HG03354 (cell line): ENCODE results near the gene LURAP1L.

Experiments used
- ATAC-seq: cut with Tn5 transposase; IDR thresholded peaks from one replicate; pipeline ENCODE4 v1.9.1; 2021; ENCODE audit warnings: mild to moderate bottlenecking; ENCODE audit not compliant: unreplicated experiment, poor library complexity, severe bottlenecking

The LURAP1L gene

DNA sequence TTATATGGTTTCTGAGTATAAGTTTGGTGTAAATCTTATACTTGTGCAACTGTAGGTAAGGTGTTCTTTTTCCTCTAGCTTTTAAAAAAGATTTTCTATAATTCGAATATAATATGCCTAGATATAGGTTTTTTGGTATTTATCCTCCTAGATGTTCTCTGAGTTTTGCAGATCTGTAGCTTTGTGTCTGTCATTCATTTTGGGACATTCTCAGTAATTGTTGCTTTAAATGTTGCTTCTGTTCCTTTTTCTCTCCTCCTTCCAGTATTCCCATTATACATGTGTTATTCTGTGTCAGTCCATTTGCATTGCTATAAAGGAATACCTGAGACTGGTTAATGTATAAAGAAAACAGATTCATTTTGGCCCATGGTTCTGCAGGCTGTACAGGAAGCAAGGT is 33.7 kb downstream of the LURAP1L start:
- no peak for ATAC-seq

DNA sequence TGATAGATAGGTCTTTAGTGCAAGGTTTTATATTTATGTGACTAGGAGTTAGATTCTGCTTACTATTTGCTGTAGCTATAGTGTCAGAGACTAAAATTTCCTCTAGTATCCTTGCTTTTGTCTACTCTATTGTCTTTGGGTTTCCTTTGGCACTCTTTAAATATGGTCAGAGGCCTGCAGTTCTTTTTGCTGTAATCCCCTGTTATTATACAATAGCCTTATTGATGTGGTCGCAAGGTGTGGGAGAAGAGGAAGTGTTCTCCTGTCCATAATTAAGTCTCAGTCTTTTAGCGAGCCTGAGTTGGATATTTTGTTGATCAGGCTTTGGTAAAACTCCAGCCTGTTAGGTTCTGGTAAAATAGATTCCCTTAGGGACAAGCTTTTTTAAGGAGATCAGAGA is 34.9 kb downstream of the LURAP1L start:
- ATAC-seq = no peak

DNA sequence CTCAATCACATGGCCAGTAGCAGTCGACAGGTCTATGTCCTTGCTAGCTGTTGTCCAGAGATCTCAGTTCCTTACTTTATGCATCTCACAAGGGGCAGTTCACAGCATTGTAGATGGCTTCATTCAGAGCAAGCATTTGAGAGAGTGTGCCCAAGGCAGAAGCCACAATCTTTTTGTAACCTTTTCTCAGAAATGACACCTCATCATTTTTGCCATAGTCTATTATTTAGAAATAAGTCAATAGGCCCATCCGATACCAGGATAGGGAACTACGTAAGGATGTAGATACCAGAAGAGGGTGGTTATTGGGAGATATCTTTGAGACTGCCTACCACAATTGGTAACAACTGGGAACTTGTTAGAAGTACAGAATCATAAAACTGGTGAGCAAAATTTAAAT is 37.1 kb downstream of the LURAP1L start:
- ATAC-seq = no peak

DNA sequence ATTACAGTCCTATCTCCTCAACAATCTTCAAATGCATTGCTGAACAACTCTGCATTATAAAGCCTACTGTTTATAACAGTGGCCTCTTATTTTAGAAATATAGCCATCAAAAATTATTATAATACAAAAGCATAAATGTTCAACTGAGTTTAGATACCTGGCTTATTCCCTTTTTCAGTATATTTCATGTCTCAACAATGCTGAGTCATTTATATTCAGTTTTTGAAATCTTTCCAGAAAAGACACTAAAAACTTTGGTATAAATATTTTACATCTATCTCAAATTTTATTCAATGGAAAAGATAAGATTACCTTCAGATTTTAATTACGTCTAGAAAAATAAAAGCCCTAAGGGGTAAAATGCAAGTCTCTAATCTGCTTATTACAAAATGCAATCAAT is 37.9 kb downstream of the LURAP1L start:
- no peak for ATAC-seq

DNA sequence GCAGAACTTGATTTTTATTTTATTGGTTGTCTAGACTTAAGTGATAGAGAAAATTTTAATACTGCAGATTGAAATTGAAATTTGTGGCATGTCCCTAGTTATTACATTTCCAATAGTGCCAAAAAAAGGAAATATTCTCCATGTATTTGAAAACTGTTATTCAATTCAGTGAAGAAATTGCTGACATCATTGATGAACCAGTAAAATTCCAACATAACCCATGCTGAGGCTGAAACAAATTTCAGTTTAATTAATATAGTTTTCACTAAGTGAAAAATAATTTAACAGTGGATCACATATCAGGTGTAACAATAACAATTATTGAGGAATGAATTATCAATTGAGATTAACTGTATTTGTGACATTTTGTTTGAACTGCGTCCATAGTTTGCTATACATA is 38.7 kb downstream of the LURAP1L start:
- no peak for ATAC-seq

DNA sequence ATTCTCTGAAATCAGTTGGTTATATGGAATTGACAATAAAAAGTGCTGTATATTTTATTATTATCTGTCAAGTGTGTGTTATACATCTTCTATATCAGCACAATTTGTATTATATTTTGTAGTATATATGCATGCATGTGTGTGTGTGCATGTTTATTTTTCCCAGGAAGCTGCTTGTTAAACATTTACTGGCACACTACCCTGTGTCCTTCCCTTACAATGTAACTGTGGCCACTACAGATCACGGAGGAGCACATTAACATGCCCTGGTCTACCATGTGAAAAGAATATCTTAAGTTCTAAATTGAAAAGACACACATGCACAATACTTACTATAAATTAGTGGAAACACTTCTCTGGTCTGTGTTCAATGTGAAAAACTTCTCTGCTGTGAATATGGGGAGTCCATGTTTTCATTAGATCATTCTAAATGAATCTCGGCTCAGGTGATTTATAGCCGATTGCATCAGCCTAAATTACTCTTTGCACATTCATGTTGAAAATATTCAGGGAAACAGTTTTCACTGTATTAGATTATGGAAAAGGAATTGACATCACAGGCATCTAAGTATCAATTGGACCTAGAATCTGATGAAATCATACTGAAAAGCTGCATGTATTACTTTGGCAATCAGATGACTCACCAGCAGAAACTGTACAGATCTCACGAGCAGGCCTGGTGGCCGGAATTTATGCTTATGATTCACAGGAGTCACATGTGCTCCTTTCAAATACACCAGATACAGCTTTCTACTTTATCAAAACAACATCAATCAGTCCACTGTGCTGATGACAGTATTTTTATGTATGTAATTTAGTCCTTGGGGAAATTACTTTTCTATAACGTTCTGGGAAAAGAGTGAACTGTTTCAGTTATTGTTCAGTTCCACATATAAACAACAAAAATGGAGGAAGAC is 39.4 kb downstream of the LURAP1L start:
- no peak for ATAC-seq

DNA sequence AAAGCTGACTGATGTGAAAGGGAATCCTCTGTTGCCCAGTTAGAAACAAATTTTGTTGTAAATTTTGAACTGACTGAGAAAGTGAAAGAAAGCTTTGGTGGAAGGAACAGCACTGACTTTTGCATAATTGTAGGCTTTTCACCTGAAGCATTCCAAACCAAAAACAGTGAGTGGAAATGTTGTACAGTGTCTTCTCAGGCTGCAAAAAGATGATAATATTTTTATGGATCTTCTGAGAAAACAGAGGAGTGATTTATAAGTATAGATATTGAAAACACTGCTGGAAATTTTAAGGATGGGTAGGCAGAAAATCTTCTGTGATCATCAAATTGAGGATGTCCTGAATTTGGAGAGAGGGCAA is 40.0 kb downstream of the LURAP1L start:
- ATAC-seq = no peak

DNA sequence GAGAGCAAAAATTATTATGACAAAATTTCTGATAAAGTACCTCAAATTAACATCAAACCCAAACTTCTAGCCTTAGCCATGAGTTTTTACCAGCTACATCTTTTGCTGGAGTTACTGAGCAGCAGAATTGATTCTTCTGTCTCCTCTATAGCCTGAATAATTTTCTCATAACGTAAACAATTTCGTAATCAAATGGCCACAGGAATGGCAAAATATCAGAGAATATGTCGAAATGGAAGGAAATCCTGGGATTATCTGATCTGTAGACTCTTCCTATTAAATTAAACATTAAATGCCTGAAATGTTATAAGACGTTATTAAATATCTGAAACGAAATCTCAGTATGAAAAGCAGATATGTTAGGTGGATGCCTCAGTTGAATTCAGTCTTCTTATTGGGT is 41.1 kb downstream of the LURAP1L start:
- no peak for ATAC-seq

DNA sequence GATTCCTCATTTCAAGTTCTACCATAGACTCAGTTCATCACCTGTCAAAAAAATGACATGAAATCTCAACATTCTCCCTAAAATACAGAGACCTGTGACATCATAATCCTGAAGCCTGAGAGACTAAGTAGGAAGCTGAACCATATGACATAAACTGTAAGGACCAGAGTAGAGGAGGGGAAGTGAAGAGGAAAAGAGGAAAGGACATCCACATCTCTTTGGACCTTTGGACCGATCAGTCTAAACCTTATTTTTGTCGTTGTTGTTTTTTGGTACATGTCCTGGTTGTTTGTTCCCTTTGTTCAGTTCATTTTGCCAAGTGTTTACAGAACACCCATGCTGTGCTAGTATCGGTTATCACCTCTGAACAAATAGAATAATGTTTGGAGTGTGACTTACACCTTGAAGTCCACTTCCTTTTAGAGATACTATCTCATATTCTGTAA is 41.9 kb downstream of the LURAP1L start:
- ATAC-seq = no peak

DNA sequence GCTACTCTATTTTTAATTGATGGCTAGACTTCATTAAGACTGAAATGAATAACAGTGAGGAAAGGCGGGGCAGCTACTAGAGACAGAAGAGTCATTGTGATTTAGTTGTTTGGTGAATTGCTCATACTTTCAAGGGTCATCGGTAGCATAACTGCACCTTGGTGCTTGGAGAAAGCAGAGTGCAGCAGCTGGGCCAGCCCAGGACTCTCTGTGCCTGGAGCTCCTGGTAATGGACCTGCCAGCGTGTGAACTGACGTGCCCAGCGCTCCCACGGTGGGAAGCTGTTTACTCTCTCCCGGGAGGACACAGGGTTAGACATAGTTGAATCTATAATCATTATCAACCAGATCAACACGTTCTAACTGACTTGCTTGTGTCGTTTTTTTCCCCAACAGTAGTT is 42.9 kb downstream of the LURAP1L start:
- no peak for ATAC-seq

DNA sequence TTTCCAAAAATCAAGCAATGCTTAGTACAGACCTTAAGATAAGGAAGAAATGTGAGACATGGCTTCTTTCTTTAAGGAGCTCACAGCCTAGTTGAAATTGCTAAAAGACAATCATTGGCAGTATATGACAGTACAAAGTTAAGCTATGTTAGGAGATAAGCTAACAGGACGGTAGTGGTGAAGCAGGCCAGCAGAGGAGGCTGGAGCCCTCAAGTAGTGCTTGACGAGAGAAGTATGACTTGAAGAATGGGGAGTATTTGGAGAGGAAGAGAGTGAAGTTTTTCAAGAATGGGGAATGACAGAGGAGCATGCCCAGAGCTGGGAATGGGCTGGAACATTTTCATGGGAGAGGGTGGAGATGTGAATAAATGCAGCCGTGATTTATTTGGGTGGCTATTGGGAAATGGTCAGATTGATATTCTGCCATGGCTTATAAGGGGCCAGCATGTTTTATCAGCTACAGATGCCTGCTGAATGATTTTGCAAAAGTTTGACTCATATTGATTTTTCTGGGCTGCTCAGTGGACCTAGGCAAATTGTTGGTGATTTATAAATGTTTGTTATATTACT is 43.7 kb downstream of the LURAP1L start:
- no peak for ATAC-seq

DNA sequence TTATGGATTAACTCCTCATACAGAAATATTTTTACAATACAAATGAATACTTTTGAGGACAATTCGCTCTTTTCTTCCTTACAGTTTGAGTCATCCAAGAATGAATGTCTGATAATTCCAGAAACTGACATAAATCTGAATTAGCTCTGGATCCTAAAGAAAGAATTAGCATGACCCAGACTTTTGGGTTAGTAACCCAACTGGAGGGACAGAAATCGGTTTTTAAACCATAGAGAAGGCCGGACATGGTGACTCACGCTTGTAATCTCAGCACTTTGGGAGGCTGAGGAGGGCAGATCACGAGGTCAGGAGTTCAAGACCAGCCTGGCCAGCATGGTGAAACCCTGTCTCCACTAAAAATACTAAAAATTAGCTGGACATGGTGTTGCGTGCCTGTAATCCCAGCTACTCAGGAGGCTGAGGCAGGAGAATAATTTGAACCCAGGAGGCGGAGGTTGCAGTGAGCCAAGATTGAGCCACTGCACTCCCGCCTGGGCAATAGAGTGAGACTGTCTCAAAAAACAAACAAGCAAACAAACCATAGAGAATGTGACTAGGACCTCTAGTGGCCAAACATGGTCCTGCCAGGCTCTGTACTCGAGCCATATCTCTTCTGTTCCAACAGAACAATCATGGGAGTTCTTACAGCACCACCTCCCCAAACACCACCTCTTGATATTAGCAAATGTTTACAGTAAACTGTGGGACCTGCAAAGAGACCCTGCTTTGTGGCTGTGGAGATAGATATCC is 44.8 kb downstream of the LURAP1L start:
- ATAC-seq = peak; percentile 59

DNA sequence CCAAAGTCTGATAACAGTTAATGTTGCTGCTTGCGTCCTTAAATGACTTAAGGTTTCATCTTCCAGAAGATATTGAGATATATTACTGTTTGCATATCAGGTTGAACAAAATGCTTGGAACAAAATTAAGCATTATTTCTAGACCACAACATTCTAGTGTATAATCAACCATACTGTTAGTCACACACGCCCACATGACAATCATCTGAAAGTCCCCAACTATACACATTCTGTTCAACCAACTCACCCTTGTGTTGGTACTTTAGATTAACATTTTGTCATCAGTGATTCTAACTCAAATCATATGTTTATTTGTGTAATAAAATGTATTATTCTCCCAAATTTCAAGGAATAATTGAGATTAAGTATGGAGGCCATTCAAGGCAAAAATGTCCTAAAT is 47.3 kb downstream of the LURAP1L start:
- ATAC-seq = no peak

DNA sequence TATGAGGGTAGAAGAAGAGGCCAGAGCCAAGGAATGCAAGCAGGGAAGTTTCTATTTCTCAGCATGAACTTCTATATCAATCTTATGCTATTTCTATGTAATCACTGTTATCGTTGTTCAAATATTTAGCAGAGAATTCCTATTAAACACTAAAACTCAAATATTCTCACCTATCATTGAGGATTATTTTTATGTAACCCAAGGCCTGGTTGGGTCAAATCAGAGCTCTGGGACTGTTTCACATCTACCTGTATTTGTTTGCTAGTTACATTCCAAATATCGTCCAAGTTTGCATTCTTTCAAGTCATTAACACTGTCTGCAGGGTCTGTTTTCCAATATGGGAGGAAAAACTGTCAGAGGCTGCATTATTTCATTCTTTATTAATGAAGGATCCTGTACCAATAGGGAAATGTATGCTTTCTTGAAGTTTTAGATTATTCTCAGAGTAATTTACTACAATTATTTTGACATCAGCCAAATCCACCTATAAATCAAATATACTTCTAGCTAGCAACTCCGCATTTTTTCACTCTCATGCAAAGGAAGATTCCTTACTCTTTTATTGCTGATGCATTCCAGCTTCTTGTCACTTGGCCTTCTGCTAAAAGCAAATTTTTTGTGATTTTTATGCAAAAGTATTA is 52.2 kb downstream of the LURAP1L start:
- ATAC-seq = no peak

DNA sequence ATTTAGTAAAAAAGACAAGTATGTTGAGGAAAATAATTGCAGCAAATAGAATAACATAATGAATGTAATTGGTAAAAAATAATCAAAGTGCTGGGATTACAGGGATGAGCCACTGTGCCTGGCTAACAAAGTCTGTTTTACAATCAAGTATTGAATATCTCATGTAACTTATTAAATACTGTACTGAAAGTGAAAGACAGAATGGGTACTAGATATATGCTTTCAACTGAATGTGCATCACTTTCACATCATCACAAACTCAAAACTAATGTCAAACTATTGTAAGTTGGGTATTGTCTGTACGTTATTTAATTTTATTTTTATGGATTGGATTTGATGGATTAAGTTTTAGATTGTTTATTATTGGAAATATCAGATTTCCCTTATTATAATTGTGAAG is 58.9 kb downstream of the LURAP1L start:
- no peak for ATAC-seq

DNA sequence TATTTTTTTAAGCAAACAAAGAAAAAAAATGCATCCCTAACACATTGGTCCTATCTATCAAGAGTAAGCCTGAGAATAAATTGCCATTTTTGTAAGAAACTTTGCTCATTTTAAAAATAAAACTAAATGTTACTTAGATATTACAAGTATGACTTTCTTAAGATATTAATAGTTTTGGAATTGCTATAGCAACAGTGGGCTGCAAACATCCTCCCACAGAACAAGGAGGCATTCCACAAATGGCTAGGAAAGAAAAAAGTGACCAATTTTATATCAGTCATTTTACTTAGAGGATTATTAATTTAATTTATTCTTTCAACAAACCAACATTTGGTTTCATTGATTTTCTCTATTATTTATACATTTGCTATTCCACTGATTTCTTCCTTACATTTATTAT is 63.7 kb downstream of the LURAP1L start:
- no peak for ATAC-seq

DNA sequence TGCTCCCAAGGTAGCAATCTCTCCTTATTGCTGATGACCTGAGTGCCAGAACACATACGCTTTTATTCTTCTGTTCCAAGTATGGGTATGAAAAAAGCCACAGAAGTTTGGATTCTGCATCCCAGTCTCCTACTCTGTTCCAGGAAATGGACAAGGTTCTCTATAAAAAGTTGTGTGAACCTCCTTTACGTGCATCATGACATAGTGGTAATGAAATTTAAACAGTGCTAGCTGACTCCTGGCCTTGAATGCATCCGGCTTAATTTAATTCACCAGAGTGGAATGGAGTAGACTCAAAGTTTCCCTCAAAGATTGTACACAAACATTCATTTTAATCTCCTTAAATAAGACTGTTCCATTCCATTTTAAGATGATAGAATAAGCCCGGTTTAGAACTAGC is 68.9 kb downstream of the LURAP1L start:
- no peak for ATAC-seq

DNA sequence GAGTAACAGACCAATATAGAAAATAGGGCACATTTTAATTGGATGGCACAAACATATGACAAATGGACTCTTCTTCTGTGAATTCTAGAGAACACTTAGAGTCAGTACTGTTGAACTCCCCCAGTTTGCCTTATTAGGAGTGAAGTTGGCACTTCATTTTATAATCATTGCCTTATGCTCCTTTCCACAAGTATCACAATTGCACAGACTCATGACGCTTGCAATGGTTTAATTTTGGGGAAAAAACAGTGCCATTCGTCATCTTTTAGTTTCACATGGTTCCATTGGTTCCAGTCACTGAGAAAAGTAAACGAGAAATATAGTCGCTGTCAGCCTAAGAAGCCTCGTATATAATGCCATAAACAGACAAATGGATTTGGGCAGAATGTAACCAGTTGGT is 71.2 kb downstream of the LURAP1L start:
- no peak for ATAC-seq

DNA sequence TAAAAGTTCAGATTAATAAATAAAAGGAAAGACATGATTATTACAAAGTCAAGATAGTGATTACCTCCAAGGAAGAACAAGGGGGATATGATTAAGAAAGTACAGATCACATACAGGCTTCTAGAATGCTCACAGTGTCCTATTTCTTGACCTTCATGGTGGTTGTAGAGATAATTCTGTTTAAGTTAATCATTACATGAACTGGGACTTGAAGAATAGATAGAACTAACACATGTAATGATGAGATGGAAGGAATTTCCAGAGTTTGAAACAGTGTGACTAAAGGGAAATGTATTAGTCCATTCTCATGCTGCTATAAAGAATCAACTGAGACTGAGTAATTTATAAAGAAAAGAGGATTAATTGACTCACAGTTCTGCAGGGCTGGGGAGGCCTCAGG is 72.7 kb downstream of the LURAP1L start:
- no peak for ATAC-seq

DNA sequence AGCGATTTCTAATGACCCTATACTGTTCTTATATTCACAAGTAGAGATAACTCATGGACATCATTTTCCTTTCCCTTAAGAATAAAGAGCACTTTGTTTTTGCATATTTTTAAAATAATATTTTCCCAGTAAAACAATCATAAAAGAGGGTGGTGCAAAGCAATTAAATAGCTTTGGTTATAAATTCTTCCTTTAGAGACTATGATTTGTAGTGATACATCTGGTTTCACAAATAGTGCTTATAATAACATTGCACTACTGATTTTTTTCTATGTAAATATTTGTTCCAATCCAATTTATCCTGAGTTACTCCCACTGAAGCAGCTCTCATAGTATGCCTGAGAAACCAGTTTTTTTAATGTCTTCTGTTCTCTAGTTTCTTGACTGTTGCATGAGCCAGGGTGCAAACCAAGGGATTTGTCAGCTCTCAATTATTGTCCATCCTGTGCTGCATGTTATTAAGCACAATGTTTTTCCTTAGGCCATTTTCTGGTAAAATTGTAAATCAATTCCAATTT is 74.7 kb downstream of the LURAP1L start:
- no peak for ATAC-seq
